NCI-H510A treated with DMSO at 0.1 percent for 48 hours (cell line): ENCODE measurements around the gene RNASE12.
"Not testable (repeated sequence)": the region's sequence is repeated elsewhere in the genome, so short reads cannot be mapped to it uniquely, and the experiment has no call there.

ENCODE experiments used
- DNase-seq: peaks from one replicate; lab custom pipeline; 2025; lab: John Stamatoyannopoulos, UW

The RNASE12 gene

GRCh38 chr14:20614038-20614840 is 23.1 kb upstream of the RNASE12 start:
- DNase-seq = peak; percentile 54

GRCh38 chr14:20613094-20614037 is 22.2 kb upstream of the RNASE12 start:
- peak; percentile 99 for DNase-seq

- no peak for DNase-seq
Observed at GRCh38 chr14:20612403-20612802, 21.2 kb upstream of the RNASE12 start.

GRCh38 chr14:20611277-20611676 is 20.1 kb upstream of the RNASE12 start:
- DNase-seq = no peak

- DNase-seq = peak; percentile 67
Observed at GRCh38 chr14:20610002-20610765, 19.0 kb upstream of the RNASE12 start.

- DNase-seq = peak; percentile 94
Observed at GRCh38 chr14:20609215-20610001, 18.2 kb upstream of the RNASE12 start.

GRCh38 chr14:20608383-20609110 is 17.4 kb upstream of the RNASE12 start:
- no peak for DNase-seq

- no peak for DNase-seq
Observed at GRCh38 chr14:20607617-20608016, 16.4 kb upstream of the RNASE12 start.

- no peak for DNase-seq
Observed at GRCh38 chr14:20606902-20607242, 15.7 kb upstream of the RNASE12 start.

GRCh38 chr14:20606190-20606901 is 15.2 kb upstream of the RNASE12 start:
- peak; percentile 18 for DNase-seq

- DNase-seq = no peak
Observed at GRCh38 chr14:20603813-20604690, 12.9 kb upstream of the RNASE12 start.

GRCh38 chr14:20602583-20602982 is 11.4 kb upstream of the RNASE12 start:
- no peak for DNase-seq

GRCh38 chr14:20601522-20601921 is 10.3 kb upstream of the RNASE12 start:
- no peak for DNase-seq

- DNase-seq = no peak
Observed at GRCh38 chr14:20597108-20597507, 5.9 kb upstream of the RNASE12 start.

- not testable (repeated sequence) for DNase-seq
Observed at GRCh38 chr14:20595726-20596125, 4.5 kb upstream of the RNASE12 start.

GRCh38 chr14:20592574-20592973 is 1.4 kb upstream of the RNASE12 start:
- no peak for DNase-seq

GRCh38 chr14:20587489-20588154 is 3.6 kb downstream of the RNASE12 start, which contains the start of gene RNASE11:
Gene RNASE11, minus strand, starts transcription at chr14:20588001.
- DNase-seq = no peak

GRCh38 chr14:20583908-20584307 is 7.3 kb downstream of the RNASE12 start:
- no peak for DNase-seq
